HT1080 (cell line): ENCODE measurements around the gene REN. TPM values are rescaled to one million over a fixed set of nuclear protein-coding genes. Genes with fewer than 3 reads are reported as not detected.

ENCODE experiments used
- DNase-seq: peaks from one replicate; pipeline ENCODE4 v3.0.0-alpha.2; 2015; ENCODE audit warnings: low read depth
- total RNA-seq: library from RNA; depleted of rRNA; stranded (reverse); fragments of >200 nt; shearing (Covaris generic); gene quantifications from 2 replicates; pipeline ENCODE4 v1.2.3, GENCODE V29; 2014

REN gene
- total RNA-seq, 1 experiment from 2014 or later, result not detected

- DNase-seq, result no peak
Measured at GRCh38 chr1:204154568-204155255, 11.4 kb downstream of the REN start.

GRCh38 chr1:204153667-204154066, 12.5 kb downstream of the REN start:
- no peak for DNase-seq

GRCh38 chr1:204152310-204153044, 13.7 kb downstream of the REN start:
- no peak for DNase-seq

GRCh38 chr1:204151552-204152309, 14.4 kb downstream of the REN start, which contains the start of gene ETNK2:
ETNK2 (minus strand) TSS chr1:204152044; CDS start chr1:204151852, 192 bp downstream.
- DNase-seq, result peak; percentile 47

GRCh38 chr1:204150702-204151551, 15.2 kb downstream of the REN start:
- DNase-seq, result no peak

- no peak for DNase-seq
Measured at GRCh38 chr1:204149635-204150565, 16.2 kb downstream of the REN start.

- DNase-seq, result no peak
Measured at GRCh38 chr1:204149107-204149506, 17.0 kb downstream of the REN start.

GRCh38 chr1:204147406-204148383, 18.4 kb downstream of the REN start:
- no peak for DNase-seq

GRCh38 chr1:204146965-204147364, 19.2 kb downstream of the REN start:
- no peak for DNase-seq

GRCh38 chr1:204146309-204146708, 19.8 kb downstream of the REN start:
- DNase-seq, result no peak

- no peak for DNase-seq
Measured at GRCh38 chr1:204145033-204145504, 21.1 kb downstream of the REN start.

GRCh38 chr1:204143276-204144041, 22.7 kb downstream of the REN start:
- no peak for DNase-seq

GRCh38 chr1:204142032-204142974, 23.8 kb downstream of the REN start:
- no peak for DNase-seq

GRCh38 chr1:204141131-204141530, 25.0 kb downstream of the REN start:
- DNase-seq, result no peak

- DNase-seq, result no peak
Measured at GRCh38 chr1:204139952-204140351, 26.2 kb downstream of the REN start.

- DNase-seq, result no peak
Measured at GRCh38 chr1:204139088-204139487, 27.0 kb downstream of the REN start.

GRCh38 chr1:204136814-204137213, 29.3 kb downstream of the REN start:
- no peak for DNase-seq
